NCI-H1092 (cell line): ENCODE results near the gene DCDC2C.

Experiments
- DNase-seq: peaks from one replicate; lab custom pipeline; 2025; lab: John Stamatoyannopoulos, UW

The DCDC2C gene

DNA sequence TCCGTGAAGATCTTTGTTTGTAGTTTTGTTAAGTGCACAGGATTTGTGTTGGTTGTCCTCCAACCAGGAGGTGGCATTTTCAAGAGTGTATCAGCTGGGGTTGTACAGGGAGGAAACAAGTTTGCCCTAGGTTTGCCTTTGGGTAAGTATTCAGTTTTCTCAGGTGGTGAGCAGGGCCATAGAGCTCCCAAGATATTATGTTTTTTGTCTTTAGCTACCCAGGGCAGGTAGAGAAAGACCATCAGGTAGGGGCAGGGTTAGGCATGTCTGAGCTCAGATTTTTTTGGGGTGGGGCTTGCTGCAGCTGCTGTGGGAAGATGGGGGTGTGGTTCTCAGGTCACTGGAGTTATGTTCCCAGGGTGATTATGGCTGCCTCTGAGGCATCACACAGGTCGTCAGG is 191.6 kb downstream of the DCDC2C start:
- DNase-seq, result no peak
